HG03175 (cell line): ENCODE results near the gene PTPRF.
"Not testable (repeated sequence)": the region's sequence is repeated elsewhere in the genome, so short reads cannot be mapped to it uniquely, and the experiment has no call there.

Experiments
- ATAC-seq: cut with Tn5 transposase; IDR thresholded peaks from one replicate; pipeline ENCODE4 v1.9.1; 2021; ENCODE audit warnings: mild to moderate bottlenecking, moderate library complexity; ENCODE audit not compliant: unreplicated experiment

Gene PTPRF

GRCh38 chr1:43530483-43531106, at the start of gene PTPRF:
PTPRF (plus strand) TSS chr1:43530883; CDS start chr1:43545076, 14,193 bp downstream.
- ATAC-seq, result no peak

- ATAC-seq, result no peak
These were observed 49.2 kb upstream of the PTPRF start for GRCh38 chr1:43481491-43481890.

- ATAC-seq, result no peak
These were observed 48.5 kb upstream of the PTPRF start for GRCh38 chr1:43482215-43482614.

- no peak for ATAC-seq
These were observed 46.3 kb upstream of the PTPRF start for GRCh38 chr1:43484367-43484766.

GRCh38 chr1:43488165-43488564, 42.5 kb upstream of the PTPRF start:
- ATAC-seq, result no peak

GRCh38 chr1:43491061-43491460, 39.6 kb upstream of the PTPRF start:
- ATAC-seq, result no peak

GRCh38 chr1:43492826-43493225, 37.9 kb upstream of the PTPRF start:
- no peak for ATAC-seq

GRCh38 chr1:43493661-43494450, 36.8 kb upstream of the PTPRF start:
- no peak for ATAC-seq

GRCh38 chr1:43495204-43495603, 35.5 kb upstream of the PTPRF start:
- ATAC-seq, result no peak

GRCh38 chr1:43499898-43500297, 30.8 kb upstream of the PTPRF start:
- ATAC-seq, result no peak

GRCh38 chr1:43501806-43502205, 28.9 kb upstream of the PTPRF start:
- ATAC-seq, result not testable (repeated sequence)

GRCh38 chr1:43503534-43503933, 27.1 kb upstream of the PTPRF start:
- no peak for ATAC-seq

- ATAC-seq, result no peak
These were observed 25.5 kb upstream of the PTPRF start for GRCh38 chr1:43505077-43505780.

- ATAC-seq, result no peak
These were observed 24.4 kb upstream of the PTPRF start for GRCh38 chr1:43506233-43506632.

GRCh38 chr1:43507296-43508295, 23.1 kb upstream of the PTPRF start:
- no peak for ATAC-seq

- no peak for ATAC-seq
These were observed 21.5 kb upstream of the PTPRF start for GRCh38 chr1:43509007-43509739.

GRCh38 chr1:43509740-43510375, 20.8 kb upstream of the PTPRF start:
- ATAC-seq, result no peak

GRCh38 chr1:43510621-43511020, 20.1 kb upstream of the PTPRF start:
- ATAC-seq, result no peak

GRCh38 chr1:43511394-43511793, 19.3 kb upstream of the PTPRF start:
- no peak for ATAC-seq
